NCI-H2196 treated with DMSO at 0.1 percent for 48 hours (cell line): ENCODE results near the gene HPGDS.
"Not testable (repeated sequence)": the region's sequence is repeated elsewhere in the genome, so short reads cannot be mapped to it uniquely, and the experiment has no call there.

ENCODE experiments used
- DNase-seq: peaks from one replicate; lab custom pipeline; 2025; ENCODE audit not compliant: unreplicated experiment; lab: John Stamatoyannopoulos, UW

HPGDS gene

GRCh38 chr4:94342694-94343093, at the start of gene HPGDS:
Gene HPGDS (minus strand): TSS chr4:94342836. CDS start chr4:94334629, 8,207 bp downstream.
- no peak for DNase-seq

DNA sequence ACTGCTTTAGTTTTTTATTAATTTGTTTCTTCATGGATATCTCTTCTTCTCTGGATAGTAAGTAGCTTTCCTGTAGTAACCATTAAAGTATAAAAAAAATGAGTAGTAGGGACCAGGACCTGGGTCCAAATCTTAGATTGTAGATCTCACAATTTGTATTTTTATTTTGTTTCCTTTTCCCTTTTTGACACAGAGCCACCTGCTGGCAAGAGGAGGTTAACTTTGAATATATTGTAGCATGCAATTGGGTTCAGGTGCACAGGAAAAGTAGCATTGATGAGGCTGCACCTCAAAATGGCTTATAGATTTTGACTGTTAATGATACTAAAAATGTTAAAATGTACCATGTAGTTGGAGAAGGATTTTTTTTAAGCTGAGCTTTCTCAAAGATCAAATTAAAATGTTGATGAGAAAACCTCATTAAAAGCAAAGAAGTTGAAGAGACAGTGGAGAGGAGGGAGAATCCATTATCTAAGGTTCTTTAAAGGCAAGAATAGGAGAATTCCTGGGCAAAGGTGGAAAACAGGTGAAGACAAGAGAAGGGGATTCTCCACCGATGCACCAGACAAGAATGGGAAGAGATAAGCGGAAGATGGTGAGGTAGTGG, 48.3 kb upstream of the HPGDS start:
- no peak for DNase-seq

- no peak for DNase-seq
These were observed 47.1 kb upstream of the HPGDS start for GRCh38 chr4:94389595-94390267.

DNA sequence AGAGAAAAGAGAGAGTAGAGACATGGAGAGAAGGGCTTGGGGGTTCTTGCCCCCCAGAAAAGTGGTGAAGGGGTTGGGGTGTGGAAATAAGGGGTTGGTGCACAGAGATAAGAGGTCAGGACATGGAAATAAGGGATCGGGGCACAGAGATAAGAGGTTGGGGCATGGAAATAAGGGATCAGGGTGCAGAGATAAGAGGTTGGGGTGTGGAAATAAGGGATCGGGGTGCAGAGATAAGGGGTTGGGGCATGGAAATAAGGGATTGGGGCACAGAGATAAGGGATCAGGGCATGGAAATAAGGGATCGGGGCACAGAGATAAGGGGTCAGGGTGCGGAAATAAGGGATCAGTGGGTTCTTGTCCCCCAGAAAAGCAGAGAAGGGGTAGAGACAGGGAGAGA, 45.3 kb upstream of the HPGDS start:
- DNase-seq: not testable (repeated sequence)

DNA sequence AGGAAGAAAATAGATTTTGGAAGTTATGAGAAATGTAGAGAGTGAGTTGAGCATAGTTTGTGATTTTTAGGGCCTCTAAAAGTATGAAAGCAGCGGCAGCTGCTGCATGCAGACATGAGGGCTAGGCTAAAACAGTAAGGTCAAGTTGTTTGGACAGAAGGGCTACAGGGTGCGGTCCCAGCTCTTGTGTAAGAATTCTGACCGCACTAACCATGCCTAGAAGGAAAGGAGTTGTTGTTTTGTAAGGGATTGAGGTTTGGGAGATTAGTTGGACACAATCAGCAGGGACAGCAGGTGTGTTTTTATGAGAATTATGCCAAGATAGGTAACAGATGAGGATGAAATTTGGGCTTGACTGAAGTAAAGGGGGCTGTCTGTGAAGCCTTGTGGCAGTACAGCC, 42.8 kb upstream of the HPGDS start:
- not testable (repeated sequence) for DNase-seq

- DNase-seq: not testable (repeated sequence)
These were observed 40.3 kb upstream of the HPGDS start for GRCh38 chr4:94382891-94383290.

DNA sequence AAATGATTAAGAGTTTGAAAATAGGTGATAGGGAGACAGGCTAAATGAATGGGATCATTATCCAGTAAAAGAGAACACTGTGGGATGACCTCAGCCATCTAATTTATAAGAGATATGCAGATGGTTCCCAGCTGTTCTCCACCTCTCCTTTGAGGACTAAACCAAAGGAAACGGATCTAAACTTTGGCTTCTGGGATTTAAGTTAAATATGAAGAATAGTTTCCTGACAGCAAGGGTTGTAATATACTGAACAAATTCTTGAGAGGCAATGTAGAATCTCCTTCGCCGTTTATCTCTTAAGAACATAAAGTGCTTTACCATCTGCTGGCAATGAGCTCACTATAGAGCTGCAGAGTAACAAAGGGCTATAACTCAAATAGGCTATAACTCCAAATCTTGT, 35.4 kb upstream of the HPGDS start:
- no peak for DNase-seq

DNA sequence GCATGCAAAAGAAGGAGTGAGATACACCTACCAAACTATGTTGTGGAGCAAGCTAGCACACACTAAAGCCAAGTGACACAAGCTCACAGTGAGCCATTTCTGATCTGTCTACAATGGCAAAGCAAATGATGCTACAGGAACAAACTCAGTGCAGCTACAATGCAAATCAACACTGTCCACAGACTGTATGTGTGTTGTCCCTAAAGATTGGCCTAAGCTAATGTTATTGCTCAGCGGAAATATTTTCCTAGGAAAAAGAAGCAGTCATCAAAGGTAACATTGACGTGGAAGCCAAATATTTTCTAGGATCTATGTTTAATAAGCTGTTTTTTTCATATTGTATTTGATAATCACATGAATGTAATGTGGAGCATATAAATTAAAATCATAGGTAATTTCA, 34.7 kb upstream of the HPGDS start:
- no peak for DNase-seq

- no peak for DNase-seq
These were observed 32.7 kb upstream of the HPGDS start for GRCh38 chr4:94375364-94375763.

DNA sequence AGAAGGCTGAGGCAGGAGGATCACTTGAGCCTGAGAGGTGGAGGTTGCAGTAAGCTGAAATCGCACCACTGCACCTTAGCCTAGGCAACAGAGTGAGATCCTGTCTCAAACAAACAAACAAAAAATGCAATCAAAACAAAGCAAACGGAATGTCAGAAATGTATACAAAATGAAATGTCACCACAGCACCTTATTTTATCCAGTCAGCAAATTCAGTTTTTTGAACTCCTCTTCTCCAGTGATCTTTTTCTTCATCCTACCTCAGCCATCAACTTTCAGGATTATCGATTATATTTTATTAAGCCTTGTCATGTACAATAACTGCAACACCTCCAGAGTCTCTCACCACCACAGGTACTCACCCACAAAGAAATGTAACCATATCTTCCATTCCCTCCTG, 31.1 kb upstream of the HPGDS start:
- no peak for DNase-seq

- no peak for DNase-seq
These were observed 30.4 kb upstream of the HPGDS start for GRCh38 chr4:94372991-94373390.

DNA sequence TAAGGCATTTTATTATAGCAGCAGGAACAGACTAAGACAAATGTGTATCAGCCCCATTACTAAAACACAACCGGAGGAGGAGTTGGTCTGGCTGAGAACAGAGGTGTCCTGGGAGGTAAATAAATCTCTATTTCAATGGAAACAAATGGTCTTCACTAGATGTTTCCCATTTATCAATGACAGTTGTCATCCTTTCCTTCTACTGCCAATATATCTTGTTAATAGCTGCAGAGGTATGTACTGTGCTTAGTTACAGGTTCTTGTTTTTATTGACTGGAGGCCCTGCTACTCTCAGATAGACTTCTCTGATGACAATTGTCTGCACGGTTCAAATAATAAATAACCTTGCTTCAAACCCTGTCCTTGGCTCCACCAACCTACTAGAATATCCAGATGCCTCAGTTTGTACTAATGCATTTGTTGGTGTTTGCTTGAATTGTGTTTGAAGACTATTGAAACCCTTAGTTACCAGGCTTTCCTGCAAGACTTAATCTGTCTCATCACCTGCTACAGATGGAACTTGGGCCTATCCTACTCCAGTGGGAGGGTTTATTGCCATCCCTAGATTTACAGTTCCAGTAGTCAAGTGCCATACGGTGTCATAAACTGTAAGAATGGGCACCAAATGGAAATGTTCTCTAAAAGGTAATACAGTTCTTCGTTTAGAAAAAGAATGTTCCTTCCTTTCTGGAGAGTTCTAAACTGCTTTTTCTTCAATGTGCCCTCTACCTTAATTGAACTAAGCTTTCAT, 29.8 kb upstream of the HPGDS start:
- DNase-seq: no peak

DNA sequence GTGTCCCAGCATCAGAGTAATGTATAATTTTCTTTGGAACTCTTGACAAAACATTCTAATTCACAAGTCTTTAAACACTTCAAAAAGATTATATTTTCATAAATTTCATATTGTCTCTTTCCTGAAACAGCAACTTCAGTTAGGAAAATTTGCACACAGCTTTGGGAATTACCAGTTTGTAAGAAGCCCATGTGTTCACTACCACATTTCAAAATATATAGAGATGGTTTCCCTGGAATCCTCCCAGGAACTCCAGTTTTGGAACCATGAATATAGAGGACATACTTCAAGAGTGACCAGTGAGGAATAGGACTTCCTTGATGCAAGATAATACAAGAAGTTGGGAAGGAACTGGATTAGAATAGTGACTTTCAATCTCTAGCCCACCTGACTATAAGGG, 28.7 kb upstream of the HPGDS start:
- no peak for DNase-seq

GRCh38 chr4:94370533-94371254, 28.1 kb upstream of the HPGDS start:
- no peak for DNase-seq

DNA sequence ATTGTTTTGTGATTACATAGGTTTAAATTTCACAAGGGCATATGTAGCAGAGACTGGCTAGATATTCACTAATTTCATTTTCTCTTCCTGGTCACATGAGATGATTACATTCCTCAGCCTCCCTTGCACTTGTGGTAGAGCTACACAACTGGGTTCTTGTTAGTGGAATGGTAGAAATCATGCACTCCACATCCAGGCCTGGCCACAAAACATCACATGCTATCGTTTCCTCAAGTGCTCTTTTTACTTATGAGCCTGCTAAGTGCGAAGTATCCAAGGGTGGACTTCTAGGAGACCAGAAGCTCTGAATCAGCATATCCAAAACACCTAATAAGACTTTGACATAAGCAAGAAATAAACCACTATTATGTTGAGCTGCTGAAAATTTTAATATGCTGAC, 26.4 kb upstream of the HPGDS start:
- no peak for DNase-seq

DNA sequence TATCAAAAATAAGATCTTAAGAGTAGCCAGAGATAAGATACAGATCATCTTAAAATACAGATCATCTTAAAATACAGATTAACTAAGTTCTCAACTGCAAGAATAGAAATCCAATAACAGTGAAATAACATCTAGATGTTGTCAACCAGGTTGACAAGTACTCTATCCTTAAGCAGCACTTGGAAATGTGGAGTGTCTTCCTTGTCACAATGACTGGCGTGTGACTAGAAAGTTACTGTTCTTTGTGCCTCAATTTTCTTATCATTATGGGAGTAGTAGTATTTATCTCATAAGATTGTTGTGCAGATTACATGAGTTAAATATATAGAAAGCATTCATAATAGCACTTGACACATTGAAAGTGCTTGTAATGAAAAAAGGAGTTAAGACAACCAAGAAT, 25.8 kb upstream of the HPGDS start:
- DNase-seq: no peak

DNA sequence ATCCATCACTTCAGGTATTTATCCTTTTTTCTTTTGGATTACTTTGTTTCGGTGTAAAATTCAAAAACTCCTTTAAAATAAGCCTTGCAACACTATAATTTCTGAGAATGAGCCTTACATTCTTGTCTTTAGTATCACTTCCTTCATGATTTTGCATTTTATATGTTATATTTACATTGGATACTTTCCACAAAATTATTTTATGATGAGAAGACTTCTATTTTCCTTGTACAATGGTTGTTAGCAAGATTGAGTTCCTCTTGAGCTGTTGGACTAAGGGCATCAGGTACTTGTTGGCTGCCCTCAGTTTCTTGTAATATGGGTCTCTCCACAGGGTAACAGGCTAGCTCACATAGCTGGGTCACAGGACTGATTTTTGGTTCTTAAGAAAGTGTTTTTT, 22.7 kb upstream of the HPGDS start:
- DNase-seq: no peak

- DNase-seq: no peak
These were observed 21.9 kb upstream of the HPGDS start for GRCh38 chr4:94364527-94364926.

DNA sequence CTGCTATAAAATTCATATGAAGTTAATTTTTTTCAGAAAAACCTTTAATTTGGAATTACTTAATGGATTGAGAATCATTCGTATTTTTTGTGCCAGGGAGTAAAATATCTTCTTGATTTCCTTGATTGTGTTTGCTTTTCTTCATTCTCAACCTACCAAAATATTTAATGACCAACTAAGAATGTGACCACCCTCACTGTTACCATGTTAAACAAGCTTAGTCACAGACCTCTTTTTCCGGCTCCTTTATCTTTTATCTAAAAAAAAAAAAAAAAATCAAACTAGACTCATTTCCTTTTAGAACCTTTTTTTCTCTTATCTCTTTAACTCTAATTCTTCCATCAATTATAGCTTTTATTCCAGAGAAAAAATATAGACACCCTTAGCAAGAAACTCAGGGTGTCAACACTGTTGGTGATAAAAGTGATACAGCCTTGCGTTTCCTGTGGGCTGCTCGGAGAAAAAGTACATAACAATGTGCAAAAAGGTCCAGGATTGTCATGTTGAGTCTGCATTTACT, 20.6 kb upstream of the HPGDS start:
- no peak for DNase-seq

- no peak for DNase-seq
These were observed 17.2 kb upstream of the HPGDS start for GRCh38 chr4:94359838-94360237.

GRCh38 chr4:94359221-94359620, 16.6 kb upstream of the HPGDS start:
- DNase-seq: no peak
